Small intestine (tissue), 7 donors: ENCODE data around the gene HOGA1. TPM values are rescaled to one million over a fixed set of nuclear protein-coding genes. Genes with fewer than 3 reads are reported as not detected.
"Not testable (repeated sequence)": the region's sequence is repeated elsewhere in the genome, so short reads cannot be mapped to it uniquely, and the experiment has no call there.

Experiments used
- DNase-seq, 2 donors: peaks; one replicate each; pipeline versions ENCODE4 v3.0.0 to v3.0.0-alpha.2; 2013
- FAIRE-seq: peaks from 2 replicates; lab custom pipeline; 2012; peaks lifted over from hg19 to GRCh38; lab: Jason Lieb, UNC
- H3K27ac ChIP-seq, 3 donors: one replicate each; pipeline ENCODE4 v1.5.1; 2013; ENCODE audit warnings: low read length in 2 of 3, mild to moderate bottlenecking in 2 of 3, control low read depth in 1 of 3, inconsistent platforms in 1 of 3, low read depth in 1 of 3, moderate library complexity in 1 of 3
- H3K27me3 ChIP-seq, 3 donors: one replicate each; pipeline ENCODE4 v1.6.1; 2013; ENCODE audit warnings: low read length in 3 of 3, inconsistent platforms in 1 of 3; ENCODE audit not compliant: control insufficient read depth in 3 of 3, insufficient read depth in 3 of 3
- H3K36me3 ChIP-seq, 3 donors: one replicate each; pipeline ENCODE4 v1.6.1; 2013; ENCODE audit warnings: low read length in 3 of 3, inconsistent platforms in 1 of 3, low read depth in 1 of 3, mild to moderate bottlenecking in 1 of 3, moderate library complexity in 1 of 3; ENCODE audit not compliant: control insufficient read depth in 3 of 3, insufficient read depth in 2 of 3
- H3K4me1 ChIP-seq, 3 donors: one replicate each; pipeline ENCODE4 v1.6.1; 2013; ENCODE audit warnings: low read length in 2 of 3, inconsistent platforms in 1 of 3, low read depth in 1 of 3, mild to moderate bottlenecking in 1 of 3, moderate library complexity in 1 of 3; ENCODE audit not compliant: control insufficient read depth in 3 of 3, insufficient read depth in 2 of 3
- H3K4me3 ChIP-seq, 3 donors: one replicate each; pipeline ENCODE4 v1.5.1; 2013; ENCODE audit warnings: low read length in 3 of 3, control low read depth in 1 of 3, inconsistent platforms in 1 of 3, low read depth in 1 of 3, mild to moderate bottlenecking in 1 of 3, moderate library complexity in 1 of 3
- H3K9me3 ChIP-seq, 2 donors: one replicate each; pipeline ENCODE4 v1.6.1; 2013; ENCODE audit warnings: low read depth in 1 of 2, low read length in 1 of 2; ENCODE audit not compliant: control insufficient read depth in 2 of 2, insufficient read depth in 1 of 2
- WGBS, 3 donors: extraction: QIAGEN DNeasy Blood & Tissue Kit; methylation state at CpG; one replicate each; pipeline ENCODE4 v1.1.7; 2013; 5-methylcytosine and 5-hydroxymethylcytosine counted together
- polyA plus RNA-seq, 4 donors: library from polyadenylated mRNA; stranded (reverse) in 3 of 4; unstranded in 1 of 4; fragments of 200-250 nt in 3 of 4; fragments of 120-200 nt in 1 of 4; gene quantifications; one replicate each; pipeline versions ENCODE4 v1.2.1 to v1.2.3, GENCODE V29; 2013
- donor health status: healthy with polysubstance abuse.
- donor health status: control.
- donor health status: control.
- donor health status: Bipolar disorder and iron deficiency.
- donor health status: healthy.

The HOGA1 gene
- polyA plus RNA-seq, 4 donors = 0.45 to 12.1 (median 0.66) TPM

DNA sequence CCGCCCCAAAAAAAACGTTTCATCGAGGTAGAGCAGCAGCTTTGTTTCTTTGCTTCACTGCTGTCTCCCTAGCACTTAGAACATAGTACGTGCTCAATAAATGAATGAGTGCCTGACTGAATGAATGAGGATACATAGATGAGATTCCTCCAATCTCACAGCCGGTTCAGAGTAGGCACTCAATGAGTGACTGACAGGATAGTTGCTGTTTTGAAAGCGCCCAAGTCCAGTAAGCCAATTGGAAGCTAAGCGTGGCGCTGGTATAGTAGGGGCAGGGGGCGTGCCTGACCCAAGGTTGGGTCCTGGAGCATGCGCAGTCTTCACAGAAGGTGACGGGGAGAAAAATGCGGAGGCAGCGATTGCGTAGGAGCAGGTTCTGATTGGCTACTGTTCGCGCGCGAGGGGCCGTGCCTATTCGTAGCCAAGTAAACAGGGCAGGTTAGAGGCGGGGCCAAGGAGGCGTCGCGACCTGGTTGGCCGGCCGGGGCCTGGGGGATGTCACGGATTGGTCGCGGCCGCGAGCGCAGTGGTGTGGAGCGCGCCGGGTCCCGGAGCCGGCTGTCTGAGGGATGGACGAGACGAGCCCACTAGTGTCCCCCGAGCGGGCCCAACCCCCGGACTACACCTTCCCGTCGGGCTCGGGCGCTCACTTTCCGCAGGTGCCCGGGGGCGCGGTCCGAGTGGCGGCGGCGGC is 56.1 kb downstream of the HOGA1 start, which contains the start of gene PI4K2A:
Gene PI4K2A (plus strand): TSS at position 498 of the 694 bp plus-strand sequence. CDS start 72 bp downstream, at position 570.
- Histone ChIP-seq H3K27ac (peak within 1 kb of the TSS; percentile 42 to 92 (median 57)), H3K4me1 (peaks cover 3 to 9% (median 8%) of the 10 kb centered on the region in 3 donors), H3K9me3 (no peaks in the 10 kb centered on the region), H3K4me3 (peak within 1 kb of the TSS; percentile 84 to 98 (median 89)), H3K36me3 (peaks cover 0 to 14% (median 3%) of the 10 kb centered on the region in 3 donors), H3K27me3 (no peaks in the 10 kb centered on the region)
- DNase-seq = peak; percentile 99
- WGBS, 3 donors = 2 to 3% (median 3%) methylated on average over 29 to 54 of the region's 54 CpGs
- FAIRE-seq = no peak

DNA sequence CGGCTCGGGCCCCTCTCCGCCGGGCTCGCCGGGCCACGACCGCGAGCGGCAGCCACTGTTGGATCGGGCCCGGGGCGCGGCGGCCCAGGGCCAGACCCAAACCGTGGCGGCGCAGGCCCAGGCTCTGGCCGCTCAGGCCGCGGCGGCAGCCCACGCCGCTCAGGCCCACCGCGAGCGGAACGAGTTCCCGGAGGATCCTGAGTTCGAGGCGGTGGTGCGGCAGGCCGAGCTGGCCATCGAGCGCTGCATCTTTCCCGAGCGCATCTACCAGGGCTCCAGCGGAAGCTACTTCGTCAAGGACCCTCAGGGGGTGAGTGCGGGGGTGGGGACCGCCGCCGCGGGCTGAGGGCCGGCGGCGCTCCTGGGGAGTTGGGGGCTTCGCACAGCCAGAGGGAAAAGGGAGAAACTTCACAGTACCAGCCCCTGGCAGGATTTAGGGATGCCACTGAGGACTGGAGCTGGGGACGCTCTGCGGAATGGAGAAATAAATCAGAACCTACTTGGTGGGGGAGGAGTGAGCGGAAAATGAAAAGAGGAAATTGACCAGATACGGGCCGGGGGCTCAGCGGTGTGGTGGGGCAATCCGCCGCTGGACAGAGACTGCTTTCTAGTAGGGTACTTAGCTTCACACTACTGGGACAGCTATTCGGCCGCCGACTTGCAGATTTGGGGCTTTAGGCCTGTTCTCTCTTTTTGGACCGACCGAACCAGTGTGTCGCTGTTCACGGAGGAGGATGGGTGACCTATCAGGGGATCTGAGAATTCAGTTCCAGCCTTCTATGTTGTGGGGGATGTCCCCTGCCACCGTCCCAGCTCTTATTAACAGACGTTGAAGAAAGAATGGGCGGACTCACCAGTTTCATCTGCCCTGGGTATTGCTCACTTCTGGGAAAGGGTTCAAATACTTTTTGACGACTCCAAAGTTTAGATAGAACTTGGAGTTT is 57.0 kb downstream of the HOGA1 start:
- Histone ChIP-seq H3K4me1 (peaks cover 3 to 9% (median 8%) of the 10 kb centered on the region in 3 donors), H3K9me3 (no peaks in the 10 kb centered on the region), H3K27me3 (no peaks in the 10 kb centered on the region), H3K27ac (peak overlapping the region; percentile 42 to 92 (median 57)), H3K4me3 (peak overlapping the region; percentile 84 to 98 (median 89)), H3K36me3 (peaks cover 0 to 16% (median 3%) of the 10 kb centered on the region in 3 donors)
- FAIRE-seq = no peak
- DNase-seq = peak in 1 of 2 donors; percentile 27
- 1 to 2% (median 1%) methylated on average over 63 to 67 of the region's 67 CpGs for WGBS, 3 donors

DNA sequence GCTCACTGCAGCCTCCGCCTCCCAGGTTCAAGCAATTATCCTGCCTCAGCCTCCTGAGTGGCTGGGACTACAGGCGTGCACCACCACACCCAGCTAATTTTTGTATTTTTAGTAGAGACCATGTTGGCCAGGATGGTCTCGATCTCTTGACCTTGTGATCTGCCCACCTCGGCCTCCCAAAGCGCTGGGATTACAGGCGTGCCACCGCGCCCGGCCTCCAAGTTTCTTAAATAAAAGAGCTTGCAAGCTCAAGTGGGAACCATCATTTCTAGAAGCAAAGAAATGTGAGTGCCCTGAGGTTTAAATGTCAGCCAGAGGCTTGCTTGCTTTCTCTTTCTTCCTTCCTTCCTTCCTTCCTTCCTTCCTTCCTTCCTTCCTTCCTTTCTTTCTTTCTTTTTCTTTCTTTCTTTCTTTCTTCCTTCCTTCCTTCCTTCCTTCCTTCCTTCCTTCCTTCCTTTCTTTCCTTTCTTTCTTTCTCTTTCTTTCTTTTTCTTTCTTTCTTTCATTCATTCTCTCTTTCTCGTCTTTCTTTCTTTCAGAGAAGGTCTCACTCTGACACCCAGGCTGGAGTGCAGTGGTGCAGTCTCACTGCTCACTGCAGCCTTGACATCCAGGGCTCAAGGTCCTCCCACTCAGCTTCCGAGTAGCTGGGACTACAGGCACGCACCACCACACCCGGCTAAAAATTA is 58.4 kb downstream of the HOGA1 start:
- Histone ChIP-seq H3K36me3 (peaks cover 0 to 23% (median 3%) of the 10 kb centered on the region in 3 donors), H3K4me1 (peaks cover 3 to 14% (median 8%) of the 10 kb centered on the region in 3 donors)
- FAIRE-seq, H3K27ac ChIP-seq, H3K4me3 ChIP-seq, H3K9me3 ChIP-seq, DNase-seq, H3K27me3 ChIP-seq: not testable (repeated sequence)
- 94 to 95% (median 95%) methylated on average over 13 of the region's 13 CpGs for WGBS, 3 donors

DNA sequence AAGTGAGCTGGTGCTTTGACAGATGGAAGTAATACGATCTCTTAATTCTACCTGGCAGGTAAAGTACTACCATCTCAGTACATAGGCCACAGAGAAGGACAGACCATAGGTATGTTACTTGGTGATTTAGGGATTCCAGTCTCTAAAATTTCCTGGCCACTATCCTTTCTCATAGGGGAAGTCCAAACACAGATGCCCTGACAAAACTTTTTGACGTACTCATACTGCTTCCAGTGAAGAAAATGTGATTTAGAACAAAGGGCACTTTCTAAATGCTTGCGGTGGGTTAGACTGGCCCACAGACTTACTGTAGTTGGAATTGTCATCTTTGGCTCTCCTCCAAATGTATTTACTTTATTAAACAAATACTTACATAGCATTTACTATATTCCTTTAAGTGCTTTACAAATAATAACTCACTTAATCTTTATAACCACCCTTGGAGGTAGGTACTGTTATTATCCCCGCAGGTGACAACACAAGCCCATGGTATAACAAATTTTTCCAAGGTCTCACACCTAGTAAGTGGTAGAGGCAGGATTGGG is 59.3 kb downstream of the HOGA1 start:
- peaks cover 3 to 21% (median 8%) of the 10 kb centered on the region in 3 donors for H3K4me1 ChIP-seq
- 92 to 95% (median 94%) methylated on average over 4 of the region's 4 CpGs for WGBS, 3 donors
- H3K4me3 ChIP-seq = no peak overlapping the region
- H3K27me3 ChIP-seq = no peaks in the 10 kb centered on the region
- FAIRE-seq (no peak), DNase-seq (no peak)
- H3K27ac ChIP-seq = no peak overlapping the region
- H3K9me3 ChIP-seq = no peaks in the 10 kb centered on the region
- H3K36me3 ChIP-seq = peaks cover 0 to 25% (median 3%) of the 10 kb centered on the region in 3 donors

DNA sequence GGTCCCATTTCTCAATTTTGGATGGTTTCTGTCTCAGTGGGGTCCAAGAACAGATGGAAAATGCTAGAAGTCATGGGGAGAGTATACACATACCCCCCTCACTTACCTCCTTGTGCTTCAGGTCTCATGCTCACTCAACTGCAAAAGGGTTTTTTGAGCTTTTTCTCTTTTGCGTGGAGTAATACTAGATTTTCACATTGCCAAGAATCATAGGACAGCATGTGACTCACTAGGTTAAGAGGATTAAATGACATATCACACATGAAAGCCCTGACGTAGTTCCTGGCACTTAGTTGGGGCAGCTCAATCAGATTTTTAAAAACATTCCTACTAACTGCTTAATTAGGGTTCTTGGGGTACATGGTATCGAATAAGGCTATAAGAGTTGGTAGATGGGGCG is 60.7 kb downstream of the HOGA1 start:
- no peaks in the 10 kb centered on the region for H3K9me3 ChIP-seq
- no peaks in the 10 kb centered on the region for H3K27me3 ChIP-seq
- H3K36me3 ChIP-seq = peaks cover 0 to 25% (median 3%) of the 10 kb centered on the region in 3 donors
- DNase-seq (no peak), FAIRE-seq (no peak)
- H3K4me1 ChIP-seq = peaks cover 3 to 30% (median 12%) of the 10 kb centered on the region in 3 donors
- H3K27ac ChIP-seq = no peak overlapping the region
- no peak overlapping the region for H3K4me3 ChIP-seq
- 91 to 95% (median 93%) methylated on average over 4 of the region's 4 CpGs for WGBS, 3 donors

DNA sequence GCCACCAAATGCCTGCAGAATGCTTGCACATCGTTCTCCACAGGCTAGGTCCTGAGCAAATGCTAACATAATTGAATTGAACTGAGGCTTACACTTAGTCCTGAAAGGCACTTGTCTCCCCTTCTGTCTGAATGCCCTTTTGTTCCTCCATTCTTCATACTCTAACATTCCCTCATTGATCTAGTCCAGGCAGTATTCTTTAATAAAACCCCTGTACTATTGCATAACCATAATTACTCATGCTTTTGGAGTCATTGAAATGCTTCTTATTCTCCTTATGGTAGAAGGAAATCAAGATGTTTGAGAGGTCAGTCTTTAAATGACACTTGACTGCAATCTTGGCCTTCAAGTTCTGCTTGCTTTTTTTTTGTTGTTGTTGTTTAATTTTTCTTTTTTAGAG is 63.4 kb downstream of the HOGA1 start:
- no peak overlapping the region for H3K4me3 ChIP-seq
- peaks cover 5 to 45% (median 6%) of the 10 kb centered on the region in 3 donors for H3K36me3 ChIP-seq
- peak overlapping the region in 1 of 3 donors; percentile 73 for H3K27ac ChIP-seq
- peak in 1 of 2 donors; percentile 25 for DNase-seq
- WGBS, 3 donors = 73 to 96% (median 85%) methylated on average over 1 of the region's 1 CpG
- no peaks in the 10 kb centered on the region for H3K27me3 ChIP-seq
- no peak for FAIRE-seq
- H3K4me1 ChIP-seq = peaks cover 0 to 21% (median 4%) of the 10 kb centered on the region in 3 donors
- no peaks in the 10 kb centered on the region for H3K9me3 ChIP-seq

DNA sequence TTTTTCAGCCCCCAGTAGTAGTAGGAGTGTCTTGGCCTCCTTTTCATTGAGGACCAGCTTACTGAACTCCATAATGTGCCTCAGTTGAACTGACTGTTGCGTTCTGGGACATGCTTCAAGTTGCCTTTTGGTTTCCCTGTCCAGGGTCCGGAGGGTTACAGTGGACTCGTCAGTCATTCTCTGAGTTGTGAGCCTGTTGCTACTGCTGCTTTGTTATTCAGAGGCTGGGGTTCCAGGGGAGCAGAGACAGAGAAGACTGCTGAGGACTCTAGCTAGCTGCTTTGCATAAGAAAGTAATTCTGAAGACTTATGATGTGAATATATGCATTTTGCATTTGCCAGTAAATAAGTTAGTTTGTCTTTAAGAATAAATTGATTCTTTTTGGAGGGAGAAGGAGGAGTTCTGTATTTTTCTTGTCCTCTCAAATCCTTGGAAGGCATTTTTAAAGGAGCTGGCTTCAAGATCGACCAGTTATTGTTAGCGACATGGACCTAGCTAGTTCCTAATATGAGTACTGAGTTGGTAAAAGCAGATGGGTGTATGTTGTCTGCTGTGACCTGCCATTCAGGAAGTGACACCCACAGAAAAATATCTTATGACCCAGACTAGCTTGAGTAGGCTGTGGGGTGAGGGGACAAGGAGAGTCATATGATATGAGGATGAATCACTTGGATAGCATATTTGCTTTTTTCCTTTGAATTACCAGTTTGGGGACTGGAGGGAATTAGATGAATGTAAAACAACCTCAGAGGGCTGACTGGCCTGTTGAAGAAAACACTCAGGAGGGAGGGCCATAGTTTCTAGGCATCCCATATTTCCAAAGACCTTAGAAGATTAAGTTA is 64.6 kb downstream of the HOGA1 start:
- H3K4me1 ChIP-seq = peaks cover 0 to 21% (median 4%) of the 10 kb centered on the region in 3 donors
- H3K9me3 ChIP-seq = no peaks in the 10 kb centered on the region
- peak; percentile 17 to 61 for DNase-seq
- FAIRE-seq = no peak
- peaks cover 5 to 45% (median 7%) of the 10 kb centered on the region in 3 donors for H3K36me3 ChIP-seq
- H3K4me3 ChIP-seq = no peak overlapping the region
- WGBS, 3 donors = 72 to 86% (median 74%) methylated on average over 5 of the region's 5 CpGs
- no peaks in the 10 kb centered on the region for H3K27me3 ChIP-seq
- H3K27ac ChIP-seq = peak overlapping the region in 2 of 3 donors; percentile 73 to 78
